Limb (tissue), 2 donors: ENCODE data around the gene NKAIN2.
"Not testable (repeated sequence)": the region's sequence is repeated elsewhere in the genome, so short reads cannot be mapped to it uniquely, and the experiment has no call there.

Experiments used
- DNase-seq, 2 donors: peaks; one replicate each; pipeline ENCODE4 v3.0.0-alpha.2; 2016; ENCODE audit errors: extremely low spot score in 2 of 2

The NKAIN2 gene

GRCh38 chr6:124430740-124431318 is 627.2 kb downstream of the NKAIN2 start:
- no peak for DNase-seq

DNA sequence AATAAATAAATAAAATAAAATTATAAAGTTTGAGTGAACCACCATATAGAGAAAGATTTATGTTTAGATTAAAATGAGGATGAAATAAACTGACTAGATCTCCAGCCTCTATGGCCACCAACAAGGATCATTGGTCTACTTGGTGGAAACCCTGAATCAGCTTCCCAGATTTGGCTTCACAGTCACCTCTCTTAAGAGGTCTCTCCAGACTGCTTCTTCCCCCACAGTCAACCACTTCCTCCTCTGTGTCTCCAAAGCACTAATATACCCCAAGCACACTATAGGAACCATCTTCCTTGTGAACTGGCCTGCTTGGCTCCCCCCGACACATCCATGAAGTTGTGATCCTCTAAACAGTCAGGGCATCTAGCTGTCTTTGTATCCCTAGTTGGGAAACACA is 629.0 kb downstream of the NKAIN2 start:
- no peak for DNase-seq

DNA sequence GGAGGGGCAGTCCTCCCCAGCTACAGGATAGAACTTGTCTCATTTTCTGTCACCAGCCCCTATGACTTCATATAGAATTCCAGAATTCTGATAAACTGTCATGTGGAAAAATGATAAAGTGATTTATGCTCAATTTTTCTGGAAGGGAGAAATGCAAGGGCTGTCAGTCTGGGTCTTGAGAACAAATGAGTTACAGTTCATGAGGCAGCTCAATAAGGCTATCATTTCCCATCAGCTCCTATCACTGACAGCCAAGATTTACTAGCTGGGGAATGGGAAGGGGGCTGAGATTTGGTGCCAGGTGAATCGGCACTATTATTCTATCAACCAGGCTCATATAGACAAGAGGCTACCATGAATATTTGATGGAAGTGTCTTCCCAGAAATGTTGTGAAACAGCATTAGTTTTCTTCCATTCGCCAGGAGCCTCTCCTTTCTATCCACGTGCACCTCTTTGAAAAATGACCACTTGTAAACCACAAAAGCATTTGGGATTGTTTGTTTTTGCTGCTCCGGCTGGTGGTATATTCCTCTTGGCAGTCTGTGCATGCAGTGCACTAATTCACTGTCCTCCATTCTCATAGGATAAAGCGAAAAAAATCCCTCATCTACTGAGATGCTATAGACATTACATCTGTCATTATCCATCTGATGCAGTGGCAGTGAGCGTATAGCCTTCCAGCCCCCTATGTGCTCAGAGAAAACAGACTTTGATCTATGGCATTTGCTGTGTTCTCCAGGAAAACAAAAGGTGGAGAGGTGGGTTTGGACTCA is 629.9 kb downstream of the NKAIN2 start:
- DNase-seq, result no peak

- no peak for DNase-seq
Measured at GRCh38 chr6:124434421-124434820, 630.8 kb downstream of the NKAIN2 start.

DNA sequence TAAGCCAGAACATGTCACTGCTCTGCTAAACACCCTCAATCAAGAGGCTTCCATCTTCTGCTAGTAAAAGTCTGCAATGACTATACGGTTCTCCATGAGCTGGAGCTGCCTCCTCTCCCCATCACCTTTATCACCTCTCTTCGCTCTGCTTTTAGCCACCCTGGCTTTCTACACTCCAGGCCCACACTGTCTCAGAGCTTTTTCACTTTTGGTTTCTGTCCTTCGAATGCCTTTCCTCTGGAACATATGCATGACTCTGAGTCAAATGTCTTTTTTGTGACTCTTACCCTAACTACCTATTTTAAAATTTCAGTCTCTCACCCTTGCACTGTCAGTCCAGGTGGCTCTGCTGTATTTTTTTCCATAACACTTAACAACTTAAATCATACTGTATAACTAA is 633.1 kb downstream of the NKAIN2 start:
- no peak for DNase-seq

- DNase-seq, result no peak
Measured at GRCh38 chr6:124438546-124439065, 634.9 kb downstream of the NKAIN2 start.

DNA sequence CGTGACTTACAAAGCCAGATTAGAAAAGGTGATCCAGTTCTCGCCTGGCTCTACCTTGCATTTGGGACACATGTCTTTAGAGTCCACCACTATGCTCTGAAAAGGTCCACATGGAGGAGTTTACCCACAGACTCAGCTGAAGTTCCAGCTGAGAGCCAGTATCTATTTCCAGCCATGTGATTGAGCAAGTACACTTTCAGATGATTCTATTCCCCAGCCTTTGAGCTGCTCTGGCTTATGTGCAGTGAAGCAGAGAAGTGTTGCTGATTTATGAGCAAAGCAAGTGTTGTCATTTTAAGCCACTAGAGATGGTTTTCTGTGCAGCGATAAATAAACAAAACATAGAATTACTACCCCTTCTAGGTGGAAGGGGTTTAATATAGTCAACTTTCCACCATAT is 637.8 kb downstream of the NKAIN2 start:
- no peak for DNase-seq

DNA sequence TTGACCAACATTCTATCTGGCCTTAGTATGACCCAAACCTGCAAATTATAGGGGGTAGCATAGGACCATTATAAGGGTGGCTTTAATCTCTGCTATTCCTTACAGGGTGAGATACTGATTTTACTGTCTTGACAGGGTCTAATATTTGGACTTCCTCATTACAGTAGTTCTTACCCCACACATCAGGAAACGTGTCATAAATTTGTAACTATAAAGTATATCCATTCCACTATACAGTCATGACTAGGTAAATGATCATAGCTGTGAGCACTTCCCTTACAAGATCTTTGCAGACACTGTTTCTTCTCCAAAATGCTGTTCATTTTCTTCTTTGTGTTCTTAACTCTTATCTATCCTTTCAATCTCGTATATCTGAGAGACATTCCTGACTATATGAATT is 639.9 kb downstream of the NKAIN2 start:
- no peak for DNase-seq

DNA sequence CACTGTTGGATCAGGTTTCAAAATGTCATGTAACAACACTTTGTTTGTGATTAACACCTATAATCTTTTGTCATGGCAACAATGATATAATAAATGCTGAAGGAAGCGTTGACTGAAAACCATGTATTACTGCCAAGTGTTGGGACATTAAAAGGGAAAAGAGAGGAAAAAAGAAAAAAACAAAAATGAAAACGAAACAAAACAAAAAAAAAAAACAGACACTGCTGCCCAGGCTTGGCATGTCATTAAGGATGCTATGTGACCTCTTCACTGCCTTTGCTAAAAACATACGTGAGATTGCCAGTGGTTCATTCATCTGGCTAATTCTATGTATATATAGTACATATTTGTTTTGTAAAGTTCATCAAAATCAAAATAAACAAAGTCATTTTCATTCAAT is 641.9 kb downstream of the NKAIN2 start:
- DNase-seq, result no peak

DNA sequence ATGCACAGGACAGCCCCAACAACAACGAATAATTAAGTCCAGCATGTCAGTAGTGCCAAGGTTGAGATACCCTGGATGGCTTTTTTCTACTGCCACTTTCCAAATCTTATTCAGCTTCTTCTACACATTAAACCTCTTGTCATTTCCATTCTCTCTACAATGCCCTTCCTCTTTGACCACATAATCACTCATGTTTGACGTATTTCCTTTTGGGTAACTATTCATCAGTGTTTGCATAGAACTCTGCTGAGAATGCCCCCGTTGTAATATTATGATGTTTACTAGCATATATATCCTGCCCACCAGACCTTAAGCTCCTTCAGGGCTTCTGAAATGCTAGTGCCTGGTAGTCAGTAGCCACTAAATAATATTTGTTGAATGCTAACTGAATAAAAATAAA is 643.3 kb downstream of the NKAIN2 start:
- no peak for DNase-seq

- no peak for DNase-seq
Measured at GRCh38 chr6:124459268-124459667, 655.6 kb downstream of the NKAIN2 start.

GRCh38 chr6:124462750-124463149 is 659.1 kb downstream of the NKAIN2 start:
- DNase-seq, result no peak

DNA sequence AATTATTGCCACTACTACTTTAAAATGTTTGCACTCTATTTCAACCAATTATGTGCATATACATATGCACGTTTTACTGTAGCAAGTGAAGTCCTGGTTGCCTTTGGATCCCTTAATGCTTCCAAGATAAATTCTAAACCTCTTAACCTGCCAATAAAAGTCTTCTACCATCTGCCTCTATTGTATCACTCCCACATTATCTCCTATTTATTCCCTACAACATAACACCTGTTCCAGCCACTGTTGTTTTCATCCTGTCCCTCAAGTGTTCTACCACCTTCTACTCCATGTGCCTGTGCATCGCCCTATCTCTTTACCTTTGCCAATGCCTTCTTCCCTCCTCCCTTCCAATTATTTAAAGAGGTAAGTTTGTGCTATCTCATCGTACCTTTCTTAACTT is 659.6 kb downstream of the NKAIN2 start:
- DNase-seq, result no peak

- DNase-seq, result not testable (repeated sequence)
Measured at GRCh38 chr6:124464600-124464999, 660.9 kb downstream of the NKAIN2 start.

DNA sequence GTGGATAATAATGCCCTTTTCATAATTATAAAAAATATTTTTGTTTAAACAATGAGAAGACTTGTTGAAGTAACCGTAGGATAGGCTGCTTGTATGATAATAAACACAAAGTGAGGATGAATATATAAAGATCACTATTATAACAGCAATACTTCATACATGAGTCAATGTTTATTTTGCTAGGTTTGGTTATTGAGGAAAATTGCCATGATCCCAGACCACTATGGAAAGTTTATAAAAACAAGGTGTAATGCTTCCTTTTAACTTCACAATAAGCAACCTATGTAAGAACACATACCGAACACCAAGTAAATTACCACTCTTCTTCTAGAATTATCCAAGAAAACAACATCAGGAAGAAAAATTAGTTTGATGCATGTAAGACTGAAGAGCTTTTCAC is 663.3 kb downstream of the NKAIN2 start:
- DNase-seq, result no peak

GRCh38 chr6:124467366-124467765 is 663.7 kb downstream of the NKAIN2 start:
- no peak for DNase-seq

- DNase-seq, result no peak
Measured at GRCh38 chr6:124470803-124471202, 667.1 kb downstream of the NKAIN2 start.

DNA sequence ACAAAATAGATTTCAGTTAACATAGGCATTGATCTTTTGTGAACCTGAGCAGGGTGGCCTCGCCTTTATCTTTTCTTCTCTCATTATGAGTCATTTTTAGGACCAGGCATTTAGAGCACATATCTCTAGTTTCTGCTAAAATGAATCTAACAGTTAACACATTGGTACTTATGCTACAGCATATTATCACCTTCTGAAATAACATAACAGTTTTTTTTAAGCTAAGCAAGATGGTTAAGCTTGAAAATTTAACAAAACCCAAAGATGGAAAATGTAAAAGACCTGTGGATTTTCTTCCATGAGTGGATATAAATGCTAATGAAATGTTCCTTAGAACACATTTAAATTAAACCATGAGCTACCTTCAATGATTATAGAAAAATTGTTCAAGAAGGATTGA is 671.5 kb downstream of the NKAIN2 start:
- DNase-seq, result no peak

GRCh38 chr6:124478906-124479305 is 675.2 kb downstream of the NKAIN2 start:
- DNase-seq, result no peak

DNA sequence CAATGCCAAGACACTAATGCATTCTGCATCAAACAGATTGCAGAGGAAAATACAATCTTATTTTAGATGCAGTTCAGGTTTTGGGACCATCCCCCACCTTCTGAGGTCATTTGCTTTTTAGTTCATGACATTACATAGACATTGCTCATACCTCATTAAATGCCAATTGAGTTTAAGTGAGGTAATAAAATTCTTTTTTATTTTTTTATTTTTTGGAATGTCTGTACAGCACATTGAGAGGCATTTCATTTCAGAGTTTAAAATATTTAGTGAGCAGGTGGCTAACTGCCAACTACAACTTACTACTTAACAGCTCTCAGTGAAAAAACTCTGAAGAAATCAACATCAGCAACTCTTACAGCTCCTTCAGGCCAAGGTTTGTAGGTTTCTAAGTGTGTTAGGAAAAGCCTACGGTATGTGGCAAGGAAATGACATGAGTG is 676.3 kb downstream of the NKAIN2 start:
- DNase-seq, result peak in 1 of 2 donors; percentile 26

- DNase-seq, result no peak
Measured at GRCh38 chr6:124482071-124482491, 678.4 kb downstream of the NKAIN2 start.

GRCh38 chr6:124487623-124488431 is 684.2 kb downstream of the NKAIN2 start:
- DNase-seq, result no peak
